ENCODE measurements around the gene TMEM198.

TMEM198 gene

DNA sequence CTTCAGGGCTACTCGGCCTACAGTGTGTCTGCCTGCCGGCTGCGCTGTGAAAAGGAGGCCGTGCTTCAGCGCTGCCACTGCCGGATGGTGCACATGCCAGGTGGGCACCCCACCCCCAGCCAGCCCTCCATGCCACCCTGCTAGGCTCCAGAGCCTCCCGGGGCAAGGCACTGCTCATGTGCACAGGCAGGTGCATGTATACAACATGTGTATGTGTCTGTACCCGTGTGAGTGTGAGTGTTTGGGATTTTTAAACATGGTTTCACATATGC lies 11.5 kb upstream of the TMEM198 start:
- Mint-ChIP-seq H3K27ac (no peak overlapping the region), H3K4me3 (no peak overlapping the region), H3K9me3 (no peaks in the 10 kb centered on the region), H3K4me1 (no peaks in the 10 kb centered on the region), H3K36me3 (no peaks in the 10 kb centered on the region), H3K27me3 (peaks cover 23% of the 10 kb centered on the region)

- Mint-ChIP-seq H3K4me1 (no peaks in the 10 kb centered on the region), H3K27ac (no peak overlapping the region), H3K27me3 (peaks cover 11% of the 10 kb centered on the region), H3K9me3 (no peaks in the 10 kb centered on the region), H3K36me3 (no peaks in the 10 kb centered on the region), H3K4me3 (no peak overlapping the region)
Measured at GRCh38 chr2:219533930-219534661, 9.7 kb upstream of the TMEM198 start.

DNA sequence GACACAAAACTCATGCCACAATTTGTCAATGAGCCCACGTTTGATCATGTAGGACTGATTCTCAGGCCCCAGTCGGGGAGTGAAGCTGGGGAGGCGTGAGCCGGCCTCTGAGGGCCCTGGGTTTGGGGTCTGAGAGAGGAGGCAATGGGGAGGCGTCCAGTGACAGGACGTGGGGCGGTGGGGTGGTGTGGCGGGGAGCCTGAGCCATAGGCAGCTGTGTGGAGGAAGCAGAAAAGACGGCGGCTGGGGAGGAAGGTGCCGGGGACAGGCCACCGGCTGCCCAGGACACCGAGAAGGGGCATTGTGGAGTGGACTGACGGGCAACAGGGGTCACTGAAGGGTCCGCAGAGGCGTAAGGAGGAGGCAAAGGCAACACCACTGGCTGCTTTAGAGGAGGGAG lies 7.4 kb upstream of the TMEM198 start:
- no peak overlapping the region for H3K27ac Mint-ChIP-seq
- peaks cover 2% of the 10 kb centered on the region for H3K36me3 Mint-ChIP-seq
- H3K9me3 Mint-ChIP-seq, result no peaks in the 10 kb centered on the region
- no peaks in the 10 kb centered on the region for H3K27me3 Mint-ChIP-seq
- H3K4me3 Mint-ChIP-seq, result no peak overlapping the region
- H3K4me1 Mint-ChIP-seq, result peaks cover 5% of the 10 kb centered on the region

- peaks cover 6% of the 10 kb centered on the region for H3K4me1 Mint-ChIP-seq
- no peaks in the 10 kb centered on the region for H3K27me3 Mint-ChIP-seq
- peaks cover 2% of the 10 kb centered on the region for H3K36me3 Mint-ChIP-seq
- no peak overlapping the region for H3K4me3 Mint-ChIP-seq
- no peak overlapping the region for H3K27ac Mint-ChIP-seq
- H3K9me3 Mint-ChIP-seq, result no peaks in the 10 kb centered on the region
Measured at GRCh38 chr2:219536967-219537366, 6.9 kb upstream of the TMEM198 start.

DNA sequence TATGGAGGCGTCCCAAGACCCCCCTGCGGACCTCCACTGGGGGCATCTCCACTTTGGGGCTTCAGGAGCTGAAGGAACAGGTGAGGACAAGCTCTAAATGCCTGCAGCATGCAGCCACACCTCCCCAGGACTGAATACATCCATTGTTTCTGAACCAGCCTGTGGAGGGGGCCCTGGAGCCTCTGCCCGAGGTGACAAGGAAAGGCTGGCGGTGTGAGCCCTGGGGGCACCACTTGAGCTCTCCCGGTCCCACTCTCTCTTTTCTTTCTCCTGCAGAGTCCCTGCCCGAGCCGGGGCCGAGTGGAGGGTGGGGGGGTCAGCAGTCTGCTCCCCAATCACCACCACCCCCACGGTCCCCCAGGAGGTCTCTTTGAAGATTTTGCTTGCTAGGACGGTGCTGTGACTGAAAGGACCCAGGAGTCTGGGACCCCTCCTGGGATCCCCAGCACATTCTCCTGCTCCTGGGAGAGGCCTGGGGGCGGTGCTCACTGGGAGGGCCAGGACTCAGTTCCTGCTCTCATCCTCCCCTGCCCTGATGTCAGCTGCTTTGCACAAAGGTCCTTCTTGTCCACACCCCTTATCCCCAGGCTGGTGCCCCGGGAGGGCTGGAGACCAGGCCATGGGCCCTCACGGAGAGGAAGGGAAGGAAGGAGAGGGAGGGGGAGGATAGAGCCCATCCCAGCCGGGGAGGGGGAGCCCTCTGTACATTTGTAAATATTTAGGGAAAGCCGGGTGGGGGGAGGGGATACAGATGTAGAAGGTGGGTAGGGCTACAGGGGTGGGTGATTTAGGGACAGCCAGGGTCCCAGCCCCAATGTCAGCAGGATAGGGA lies 6.0 kb upstream of the TMEM198 start:
- H3K36me3 Mint-ChIP-seq, result peaks cover 2% of the 10 kb centered on the region
- H3K4me3 Mint-ChIP-seq, result no peak overlapping the region
- H3K9me3 Mint-ChIP-seq, result no peaks in the 10 kb centered on the region
- H3K27me3 Mint-ChIP-seq, result no peaks in the 10 kb centered on the region
- no peak overlapping the region for H3K27ac Mint-ChIP-seq
- peaks cover 15% of the 10 kb centered on the region for H3K4me1 Mint-ChIP-seq

DNA sequence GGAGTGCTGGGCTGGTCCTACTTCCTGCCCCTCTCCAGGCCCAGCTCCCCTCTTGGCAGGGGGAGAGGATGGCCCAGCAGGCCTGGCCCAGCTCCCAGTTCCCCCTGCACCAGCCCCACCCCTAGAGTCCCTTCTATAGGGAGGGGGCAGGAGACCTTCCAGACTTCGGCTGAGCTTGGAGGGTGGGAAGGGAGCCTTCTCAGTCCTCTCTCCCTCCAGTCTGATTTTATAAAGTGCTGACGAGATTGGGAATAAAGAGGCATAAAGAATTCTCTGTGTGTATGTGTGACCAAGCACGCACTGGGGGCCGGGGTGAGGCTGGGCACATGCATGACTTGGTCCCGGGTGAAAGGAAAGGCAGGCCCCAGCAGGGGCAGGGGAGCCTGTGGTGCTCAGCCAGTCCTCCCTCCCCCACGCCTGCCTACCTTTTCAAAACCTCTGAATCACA lies 5.3 kb upstream of the TMEM198 start:
- Mint-ChIP-seq H3K36me3 (peaks cover 2% of the 10 kb centered on the region), H3K27ac (no peak overlapping the region), H3K4me1 (peaks cover 15% of the 10 kb centered on the region), H3K27me3 (no peaks in the 10 kb centered on the region), H3K4me3 (no peak overlapping the region), H3K9me3 (no peaks in the 10 kb centered on the region)

DNA sequence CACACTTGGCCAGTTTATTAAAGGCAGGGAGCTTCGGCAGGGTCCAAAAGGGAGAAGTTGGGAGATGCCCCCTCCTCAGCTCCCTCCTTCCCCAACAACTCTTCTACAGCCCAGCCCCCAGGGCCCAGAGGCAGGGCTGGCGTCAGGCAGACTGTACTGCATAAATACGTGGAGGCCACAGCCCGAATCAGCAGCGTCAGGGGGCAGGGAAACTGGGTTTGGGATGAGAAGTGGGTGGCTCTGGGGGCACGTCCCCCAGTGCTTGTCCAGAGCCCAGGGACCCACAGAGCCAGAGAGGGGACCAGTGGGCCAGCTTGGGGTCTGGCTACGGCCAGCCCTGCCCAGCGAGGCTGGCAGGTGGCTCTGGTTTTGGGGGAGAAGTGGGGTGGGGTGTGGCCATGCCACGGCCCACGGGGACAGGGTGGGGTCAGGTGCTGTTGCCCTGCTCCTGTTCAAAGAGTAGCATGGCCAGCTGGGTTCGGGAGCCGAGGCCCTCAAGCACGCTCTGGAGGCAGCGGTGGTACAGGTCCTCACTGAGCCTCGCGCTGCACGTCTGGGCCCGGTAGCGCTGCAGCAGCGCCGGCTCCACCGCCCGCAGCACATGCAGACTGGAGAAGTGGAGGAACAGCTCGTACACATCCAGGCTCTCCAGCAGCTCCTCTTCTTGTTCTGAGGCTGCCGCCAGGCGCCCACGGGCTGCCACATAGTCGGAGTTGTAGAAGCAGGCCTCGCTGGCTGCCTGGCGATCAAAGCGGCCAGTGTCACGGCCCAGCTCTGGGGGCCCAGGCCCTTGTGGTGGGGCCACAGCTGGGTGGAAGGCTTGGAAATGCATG lies 4.7 kb upstream of the TMEM198 start:
- Mint-ChIP-seq H3K27me3 (no peaks in the 10 kb centered on the region), H3K27ac (no peak overlapping the region), H3K4me1 (peaks cover 16% of the 10 kb centered on the region), H3K4me3 (no peak overlapping the region), H3K36me3 (peaks cover 2% of the 10 kb centered on the region), H3K9me3 (no peaks in the 10 kb centered on the region)

- Mint-ChIP-seq H3K36me3 (peaks cover 2% of the 10 kb centered on the region), H3K27ac (no peak overlapping the region), H3K9me3 (no peaks in the 10 kb centered on the region), H3K27me3 (no peaks in the 10 kb centered on the region), H3K4me3 (no peak overlapping the region), H3K4me1 (peaks cover 24% of the 10 kb centered on the region)
Measured at GRCh38 chr2:219539926-219540678, 3.7 kb upstream of the TMEM198 start.

GRCh38 chr2:219540784-219541504 lies 2.9 kb upstream of the TMEM198 start:
- Mint-ChIP-seq H3K4me3 (peak overlapping the region; percentile 15), H3K27ac (no peak overlapping the region), H3K4me1 (peaks cover 24% of the 10 kb centered on the region), H3K9me3 (no peaks in the 10 kb centered on the region), H3K27me3 (no peaks in the 10 kb centered on the region), H3K36me3 (peaks cover 2% of the 10 kb centered on the region)

DNA sequence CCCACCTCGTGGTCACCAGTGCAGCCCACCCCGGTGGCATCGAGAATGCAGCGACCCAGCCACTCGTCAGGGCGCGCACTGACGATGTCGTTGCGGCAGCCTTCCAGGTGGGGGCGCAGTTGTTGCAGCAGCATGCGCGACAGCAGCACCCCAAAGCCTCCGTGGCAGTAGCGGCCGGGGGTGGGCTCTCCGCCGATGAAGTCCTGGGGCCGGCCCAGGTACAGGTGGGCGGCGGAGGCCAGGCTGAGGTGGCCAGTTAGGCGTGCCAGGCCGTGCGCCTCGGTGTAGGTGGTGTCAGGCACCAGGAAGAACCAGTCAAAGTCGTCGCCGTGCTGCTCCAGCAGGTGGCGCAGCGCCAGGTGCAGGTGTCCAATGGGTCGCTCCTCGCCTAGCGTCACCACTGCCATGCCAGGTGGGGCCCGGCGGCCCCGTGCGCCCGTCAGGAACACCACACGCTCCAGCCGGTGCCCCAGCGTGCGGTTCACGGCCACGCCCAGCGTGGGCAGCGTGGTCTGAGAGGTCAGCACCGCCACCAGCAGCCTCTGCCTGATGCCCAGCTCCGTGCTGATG lies 2.1 kb upstream of the TMEM198 start:
- peaks cover 24% of the 10 kb centered on the region for H3K4me1 Mint-ChIP-seq
- H3K36me3 Mint-ChIP-seq, result peaks cover 2% of the 10 kb centered on the region
- H3K4me3 Mint-ChIP-seq, result peak overlapping the region; percentile 93
- H3K27me3 Mint-ChIP-seq, result no peaks in the 10 kb centered on the region
- H3K27ac Mint-ChIP-seq, result no peak overlapping the region
- H3K9me3 Mint-ChIP-seq, result no peaks in the 10 kb centered on the region

GRCh38 chr2:219542931-219543595 lies 765 bp upstream of the TMEM198 start:
- H3K27ac Mint-ChIP-seq, result peak overlapping the region; percentile 74
- H3K36me3 Mint-ChIP-seq, result peaks cover 2% of the 10 kb centered on the region
- no peaks in the 10 kb centered on the region for H3K27me3 Mint-ChIP-seq
- H3K9me3 Mint-ChIP-seq, result no peaks in the 10 kb centered on the region
- H3K4me1 Mint-ChIP-seq, result peaks cover 24% of the 10 kb centered on the region
- peak overlapping the region; percentile 93 for H3K4me3 Mint-ChIP-seq

GRCh38 chr2:219544567-219544966 lies 739 bp downstream of the TMEM198 start:
- no peaks in the 10 kb centered on the region for H3K9me3 Mint-ChIP-seq
- H3K36me3 Mint-ChIP-seq, result peaks cover 2% of the 10 kb centered on the region
- H3K27me3 Mint-ChIP-seq, result peaks cover 2% of the 10 kb centered on the region
- peak overlapping the region; percentile 96 for H3K27ac Mint-ChIP-seq
- H3K4me3 Mint-ChIP-seq, result peak overlapping the region; percentile 86
- H3K4me1 Mint-ChIP-seq, result peaks cover 24% of the 10 kb centered on the region

DNA sequence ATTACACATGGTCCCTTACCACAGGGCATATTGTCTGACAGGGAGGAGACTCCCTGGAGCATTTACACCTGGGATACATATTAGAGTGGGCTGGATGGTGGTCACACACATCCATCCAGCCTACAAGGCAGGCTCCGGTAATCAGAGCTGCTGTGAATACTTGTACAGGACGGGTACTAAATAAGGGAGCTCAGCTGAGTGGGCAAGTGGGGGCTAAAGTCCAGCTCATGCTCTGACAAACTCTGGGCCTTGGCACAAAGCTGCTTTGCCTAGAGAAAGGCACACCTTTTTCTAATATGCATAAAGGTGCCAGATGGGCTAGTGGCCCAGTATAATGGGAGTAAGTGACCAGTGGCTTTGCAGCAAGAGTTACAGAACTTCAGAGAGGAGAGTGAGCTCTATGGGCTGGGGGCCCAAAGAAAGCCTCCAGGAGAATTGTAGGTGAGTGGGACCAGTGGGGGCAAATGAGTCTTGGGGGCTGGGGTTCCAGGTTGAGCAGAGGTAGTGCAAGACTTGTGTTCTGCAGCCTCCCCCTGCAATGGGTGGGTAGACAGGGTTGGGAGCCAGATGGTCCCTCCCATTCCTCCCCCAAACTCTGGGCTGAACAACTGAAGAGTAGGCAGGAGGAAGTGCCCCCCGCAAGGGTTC lies 1.6 kb downstream of the TMEM198 start:
- peak overlapping the region; percentile 86 for H3K4me3 Mint-ChIP-seq
- no peaks in the 10 kb centered on the region for H3K9me3 Mint-ChIP-seq
- peaks cover 24% of the 10 kb centered on the region for H3K4me1 Mint-ChIP-seq
- peaks cover 2% of the 10 kb centered on the region for H3K27me3 Mint-ChIP-seq
- no peak overlapping the region for H3K27ac Mint-ChIP-seq
- H3K36me3 Mint-ChIP-seq, result peaks cover 2% of the 10 kb centered on the region

GRCh38 chr2:219545943-219546352 lies 2.1 kb downstream of the TMEM198 start:
- Mint-ChIP-seq H3K4me3 (no peak overlapping the region), H3K4me1 (peaks cover 24% of the 10 kb centered on the region), H3K36me3 (peaks cover 2% of the 10 kb centered on the region), H3K27me3 (peaks cover 4% of the 10 kb centered on the region), H3K9me3 (no peaks in the 10 kb centered on the region), H3K27ac (no peak overlapping the region)

All from activated naive CD4-positive, alpha-beta T cell treated with anti-CD3 and anti-CD28 coated beads, Interleukin-2, amount 50 U/mL, for 24 hours (primary cell).